Tibial nerve (tissue), 4 donors: ENCODE measurements around the gene PCMTD2. TPM values are rescaled to one million over a fixed set of nuclear protein-coding genes. Genes with fewer than 3 reads are reported as not detected.

Experiments used
- DNase-seq, 2 donors: peaks; one replicate each; pipeline ENCODE4 v3.0.0-alpha.2; 2019; ENCODE audit warnings: low spot score in 2 of 2
- H3K27ac ChIP-seq, 4 donors: fragments of 200-600 bp; sonication (generic) in 3 of 4; one replicate each; pipeline ENCODE4 v1.5.1; 2017 to 2019; ENCODE audit warnings: mild to moderate bottlenecking in 1 of 4
- H3K27me3 ChIP-seq, 2 donors: fragments of 200-600 bp; sonication (generic) in 1 of 2; one replicate each; pipeline versions ENCODE4 v1.5.1 to v1.6.0; 2017 to 2019
- H3K36me3 ChIP-seq, 3 donors: fragments of 200-600 bp; sonication (generic); one replicate each; pipeline ENCODE4 v1.5.1; 2018 to 2019
- H3K4me1 ChIP-seq, 4 donors: fragments of 200-600 bp; sonication (generic) in 3 of 4; one replicate each; pipeline ENCODE4 v1.5.1; 2017 to 2019
- H3K4me3 ChIP-seq, 4 donors: fragments of 200-600 bp; sonication (generic) in 3 of 4; one replicate each; pipeline ENCODE4 v1.5.1; 2017 to 2019; ENCODE audit warnings: mild to moderate bottlenecking in 1 of 4, moderate library complexity in 1 of 4
- H3K9me3 ChIP-seq, 4 donors: fragments of 200-600 bp; sonication (generic) in 3 of 4; one replicate each; pipeline ENCODE4 v1.5.1; 2017 to 2019
- EP300 ChIP-seq, 2 donors: sonication (generic); formaldehyde crosslinking; IDR thresholded peaks; one replicate each; pipeline ENCODE4 v1.6.1; 2017; ENCODE audit warnings: antibody characterized with exemption in 2 of 2, mild to moderate bottlenecking in 1 of 2
- POLR2A ChIP-seq, 2 donors: fragments of 450-650 bp; IDR thresholded peaks; one replicate each; pipeline ENCODE4 v1.6.1; 2017; ENCODE audit warnings: antibody characterized with exemption in 2 of 2, mild to moderate bottlenecking in 2 of 2, moderate library complexity in 2 of 2
- WGBS, 2 donors: methylation state at CpG; one replicate each; pipeline ENCODE4 v1.1.5; 2018; 5-methylcytosine and 5-hydroxymethylcytosine counted together
- total RNA-seq, 4 donors: library from RNA; depleted of rRNA; stranded (reverse); fragments of >200 nt; gene quantifications; one replicate each; pipeline ENCODE4 v1.1.0, GENCODE V29; 2016
- TF ChIP-seq, protein P1 (sequence below), 5 experiments: fragments of 200-600 bp in 3 of 5; fragments of 450-650 bp in 2 of 5; sonication (generic) in 3 of 5; IDR thresholded peaks; one replicate each; pipeline ENCODE4 v1.5.1; 2016 to 2019; ENCODE audit warnings: antibody characterized with exemption in 5 of 5, mild to moderate bottlenecking in 3 of 5, moderate library complexity in 2 of 5

PCMTD2 gene
- total RNA-seq, 4 donors from 2014 or later: 57.0 to 119 (median 103) TPM

- peaks cover 0 to 34% (median 18%) of the 10 kb centered on the region in 4 donors for H3K4me1 ChIP-seq
- TF ChIP-seq, protein P1, sequence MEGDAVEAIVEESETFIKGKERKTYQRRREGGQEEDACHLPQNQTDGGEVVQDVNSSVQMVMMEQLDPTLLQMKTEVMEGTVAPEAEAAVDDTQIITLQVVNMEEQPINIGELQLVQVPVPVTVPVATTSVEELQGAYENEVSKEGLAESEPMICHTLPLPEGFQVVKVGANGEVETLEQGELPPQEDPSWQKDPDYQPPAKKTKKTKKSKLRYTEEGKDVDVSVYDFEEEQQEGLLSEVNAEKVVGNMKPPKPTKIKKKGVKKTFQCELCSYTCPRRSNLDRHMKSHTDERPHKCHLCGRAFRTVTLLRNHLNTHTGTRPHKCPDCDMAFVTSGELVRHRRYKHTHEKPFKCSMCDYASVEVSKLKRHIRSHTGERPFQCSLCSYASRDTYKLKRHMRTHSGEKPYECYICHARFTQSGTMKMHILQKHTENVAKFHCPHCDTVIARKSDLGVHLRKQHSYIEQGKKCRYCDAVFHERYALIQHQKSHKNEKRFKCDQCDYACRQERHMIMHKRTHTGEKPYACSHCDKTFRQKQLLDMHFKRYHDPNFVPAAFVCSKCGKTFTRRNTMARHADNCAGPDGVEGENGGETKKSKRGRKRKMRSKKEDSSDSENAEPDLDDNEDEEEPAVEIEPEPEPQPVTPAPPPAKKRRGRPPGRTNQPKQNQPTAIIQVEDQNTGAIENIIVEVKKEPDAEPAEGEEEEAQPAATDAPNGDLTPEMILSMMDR (IDR thresholded peaks at IDR 0.05): no peak
- TF ChIP-seq EP300 (IDR thresholded peaks at IDR 0.05) (no peak), POLR2A (IDR thresholded peaks at IDR 0.05) (no peak)
- no peak overlapping the region for H3K27ac ChIP-seq
- H3K36me3 ChIP-seq: no peaks in the 10 kb centered on the region
- no peak overlapping the region for H3K4me3 ChIP-seq
- DNase-seq: no peak
- no peaks in the 10 kb centered on the region for H3K9me3 ChIP-seq
- H3K27me3 ChIP-seq: peaks cover 0 to 15% of the 10 kb centered on the region in 2 donors
- WGBS, 2 donors: 85% methylated on average over 5 of the region's 5 CpGs
Measured at GRCh38 chr20:64254156-64254555, 1.4 kb upstream of the PCMTD2 start.

DNA sequence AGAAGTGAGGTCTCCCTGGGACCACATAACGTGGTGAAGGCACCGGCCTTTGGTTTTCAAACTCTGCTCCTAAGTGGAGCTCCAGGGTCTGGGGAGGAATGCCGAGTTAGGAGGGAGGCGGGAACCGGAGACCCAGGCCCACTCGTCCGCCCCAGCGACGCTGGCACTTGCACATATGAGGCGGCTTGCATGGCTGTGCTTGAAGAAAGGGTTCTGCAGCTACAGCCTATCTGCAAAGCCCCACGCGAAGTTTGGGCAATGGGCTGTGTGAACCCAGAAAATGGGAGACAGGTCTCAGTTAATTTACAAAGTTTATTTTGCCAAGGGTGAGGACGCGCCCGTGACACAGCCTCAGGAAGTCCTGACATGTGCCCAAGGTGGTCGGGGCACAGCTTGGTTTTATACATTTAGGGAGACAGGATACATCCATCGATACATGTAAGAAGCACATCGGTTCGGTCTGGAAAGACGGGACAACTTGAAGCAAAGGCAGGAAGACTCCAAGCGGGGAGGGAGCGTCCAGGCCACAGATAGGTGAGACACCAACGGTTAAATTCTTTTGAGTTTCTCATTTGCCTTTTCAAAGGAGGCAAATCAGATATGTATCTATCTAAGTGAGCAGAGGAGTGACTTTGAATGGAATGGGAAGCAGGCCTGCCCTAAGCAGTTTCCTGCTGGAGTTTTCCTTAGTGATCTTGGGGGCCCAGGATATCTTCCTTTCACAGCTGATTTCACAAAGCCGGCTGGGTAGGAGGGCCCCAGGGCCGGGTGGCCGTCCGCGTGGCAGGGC is 782 bp upstream of the PCMTD2 start:
- Histone ChIP-seq H3K9me3 (no peaks in the 10 kb centered on the region), H3K36me3 (no peaks in the 10 kb centered on the region), H3K27ac (peak overlapping the region; percentile 89 to 95 (median 92)), H3K4me3 (peak overlapping the region; percentile 86 to 97 (median 91)), H3K27me3 (peaks cover 0 to 15% of the 10 kb centered on the region in 2 donors), H3K4me1 (peaks cover 0 to 40% (median 19%) of the 10 kb centered on the region in 4 donors)
- 73 to 85% methylated on average over 25 to 28 of the region's 28 CpGs for WGBS, 2 donors
- no peak for DNase-seq
- TF ChIP-seq POLR2A (IDR thresholded peaks at IDR 0.05): no peak
- TF ChIP-seq, protein P1 (IDR thresholded peaks at IDR 0.05): no peak
- no peak for TF ChIP-seq EP300 (IDR thresholded peaks at IDR 0.05)

GRCh38 chr20:64256282-64256935 is 861 bp downstream of the PCMTD2 start:
- WGBS, 2 donors: 14 to 19% methylated on average over 15 of the region's 15 CpGs

DNA sequence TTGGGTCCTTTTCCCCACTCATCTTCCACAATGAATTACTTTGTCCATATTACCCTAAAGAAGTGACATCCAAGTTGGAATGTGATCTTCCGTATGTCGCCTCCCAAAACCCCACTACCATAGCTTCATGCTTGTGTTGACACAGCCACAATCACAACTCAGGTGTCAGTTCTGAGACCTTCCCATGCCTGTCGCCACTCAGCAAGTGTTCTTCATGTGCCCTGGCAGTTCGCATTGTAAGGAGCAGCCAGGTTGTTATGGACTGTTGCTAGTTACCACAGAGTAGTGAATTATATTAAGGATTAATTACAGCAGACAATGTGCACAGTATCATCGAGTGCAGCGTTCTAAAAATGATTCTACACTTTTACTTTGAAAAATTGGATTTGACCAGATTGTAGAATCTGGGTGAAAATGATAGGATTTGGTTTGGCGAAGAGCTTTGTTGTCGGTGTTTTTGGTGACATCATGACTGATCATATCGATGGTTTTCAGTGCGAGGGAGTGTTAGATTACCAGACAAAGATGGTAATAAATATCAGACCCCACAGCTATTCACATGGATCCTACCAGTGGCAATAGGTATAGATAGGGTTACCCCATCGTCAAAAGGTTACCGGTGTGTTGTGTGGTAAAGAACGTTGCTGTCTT is 1.7 kb downstream of the PCMTD2 start:
- H3K27ac ChIP-seq: no peak overlapping the region
- peaks cover 0 to 65% (median 29%) of the 10 kb centered on the region in 4 donors for H3K4me1 ChIP-seq
- H3K36me3 ChIP-seq: peaks cover 0 to 1% (median 0%) of the 10 kb centered on the region in 3 donors
- peaks cover 0 to 6% of the 10 kb centered on the region in 2 donors for H3K27me3 ChIP-seq
- no peaks in the 10 kb centered on the region for H3K9me3 ChIP-seq
- H3K4me3 ChIP-seq: peak overlapping the region in 1 of 4 donors; percentile 91
- DNase-seq: no peak
- TF ChIP-seq POLR2A (IDR thresholded peaks at IDR 0.05): no peak
- TF ChIP-seq, protein P1 (IDR thresholded peaks at IDR 0.05): no peak
- no peak for TF ChIP-seq EP300 (IDR thresholded peaks at IDR 0.05)
- WGBS, 2 donors: 86 to 89% methylated on average over 13 of the region's 13 CpGs

More at GRCh38 chr20:64256282-64256935, 861 bp downstream of the PCMTD2 start:
- Histone ChIP-seq H3K27me3 (peaks cover 0 to 12% of the 10 kb centered on the region in 2 donors), H3K36me3 (no peaks in the 10 kb centered on the region), H3K9me3 (no peaks in the 10 kb centered on the region), H3K4me3 (peak overlapping the region; percentile 86 to 97 (median 91)), H3K4me1 (peaks cover 0 to 57% (median 28%) of the 10 kb centered on the region in 4 donors), H3K27ac (peak overlapping the region in 3 of 4 donors; percentile 92 to 95 (median 93))
- no peak for TF ChIP-seq EP300 (IDR thresholded peaks at IDR 0.05)
- TF ChIP-seq, protein P1 (IDR thresholded peaks at IDR 0.05): no peak
- TF ChIP-seq POLR2A (IDR thresholded peaks at IDR 0.05): no peak
- DNase-seq: no peak
